COLO668 (cell line): ENCODE data around the gene GRIP1.

Source experiments
- DNase-seq: peaks from one replicate; lab custom pipeline; 2025; ENCODE audit not compliant: unreplicated experiment; lab: John Stamatoyannopoulos, UW

Gene GRIP1

GRCh38 chr12:66694666-66695613, 16.1 kb upstream of the GRIP1 start:
- peak; percentile 58 for DNase-seq

GRCh38 chr12:66693901-66694513, 15.1 kb upstream of the GRIP1 start:
- DNase-seq: peak; percentile 11

GRCh38 chr12:66692986-66693385, 14.1 kb upstream of the GRIP1 start:
- no peak for DNase-seq

- no peak for DNase-seq
These were observed 13.3 kb upstream of the GRIP1 start for GRCh38 chr12:66692170-66692569.

GRCh38 chr12:66688846-66689439, 10.1 kb upstream of the GRIP1 start:
- peak; percentile 65 for DNase-seq

GRCh38 chr12:66684222-66684621, 5.3 kb upstream of the GRIP1 start:
- DNase-seq: no peak

GRCh38 chr12:66683822-66684221, 4.9 kb upstream of the GRIP1 start:
- DNase-seq: no peak

- no peak for DNase-seq
These were observed 4.2 kb upstream of the GRIP1 start for GRCh38 chr12:66683073-66683472.

- DNase-seq: no peak
These were observed 697 bp upstream of the GRIP1 start for GRCh38 chr12:66679461-66680084.

GRCh38 chr12:66676241-66676640, 2.6 kb downstream of the GRIP1 start:
- DNase-seq: no peak

GRCh38 chr12:66674495-66675122, 4.3 kb downstream of the GRIP1 start:
- DNase-seq: no peak

GRCh38 chr12:66669541-66669940, 9.3 kb downstream of the GRIP1 start:
- peak; percentile 47 for DNase-seq

GRCh38 chr12:66668311-66668710, 10.6 kb downstream of the GRIP1 start:
- DNase-seq: no peak

GRCh38 chr12:66667906-66668305, 11.0 kb downstream of the GRIP1 start:
- DNase-seq: no peak

- DNase-seq: no peak
These were observed 12.4 kb downstream of the GRIP1 start for GRCh38 chr12:66666481-66666880.

GRCh38 chr12:66665435-66665985, 13.4 kb downstream of the GRIP1 start:
- DNase-seq: no peak

- no peak for DNase-seq
These were observed 14.8 kb downstream of the GRIP1 start for GRCh38 chr12:66664076-66664475.

GRCh38 chr12:66663611-66664010, 15.3 kb downstream of the GRIP1 start:
- no peak for DNase-seq

GRCh38 chr12:66662729-66663128, 16.1 kb downstream of the GRIP1 start:
- no peak for DNase-seq

- DNase-seq: no peak
These were observed 16.7 kb downstream of the GRIP1 start for GRCh38 chr12:66662179-66662578.

- no peak for DNase-seq
These were observed 17.5 kb downstream of the GRIP1 start for GRCh38 chr12:66661357-66661756.
